SKM-1 (cell line): ENCODE data around the gene GLS.
A peak's percentile ranks its signal among the peaks of the same experiment; 100 is the strongest.
"Not testable (repeated sequence)": the region's sequence is repeated elsewhere in the genome, so short reads cannot be mapped to it uniquely, and the experiment has no call there.

Experiments used
- DNase-seq: peaks from one replicate; lab custom pipeline; 2025; ENCODE audit not compliant: unreplicated experiment; lab: John Stamatoyannopoulos, UW

The GLS gene

DNA sequence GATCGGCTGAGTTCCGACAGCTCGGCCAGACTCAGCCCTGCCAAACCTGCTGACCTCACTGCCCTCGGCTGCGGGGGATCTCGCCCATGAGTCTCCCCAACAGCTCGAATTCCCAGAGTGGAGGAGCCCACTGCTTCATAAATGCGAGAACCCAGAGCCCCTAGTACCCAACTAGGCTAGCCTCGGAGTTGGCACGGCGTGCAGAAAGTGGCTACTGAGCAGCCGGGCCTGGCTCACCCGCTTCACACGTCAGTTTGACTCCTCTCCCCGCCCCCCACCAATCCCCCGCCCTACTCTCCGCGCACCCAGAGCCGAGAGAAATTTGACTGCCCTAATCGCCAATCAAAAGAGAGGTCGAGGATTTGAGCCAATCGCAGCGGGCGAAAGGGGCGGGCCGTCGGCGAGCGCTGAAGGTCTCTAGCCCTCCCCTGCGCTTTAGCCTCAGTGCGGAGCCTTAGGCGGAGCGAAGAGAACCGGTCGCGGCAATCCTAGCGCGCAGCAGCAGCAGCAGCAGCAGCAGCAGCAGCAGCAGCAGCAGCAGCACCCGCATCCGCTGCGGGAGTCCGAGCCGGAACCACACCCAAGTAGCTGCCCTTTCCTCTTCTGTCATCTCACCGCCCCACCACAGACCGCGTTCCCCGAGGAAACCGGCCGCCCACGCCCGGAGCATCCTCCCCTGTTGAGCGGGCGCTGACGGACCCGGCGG, at the start of gene GLS:
Gene GLS (plus strand): TSS at position 444 of the 706 bp plus-strand sequence. CDS start 264 bp downstream, outside the sequence.
- peak; percentile 97 for DNase-seq

GRCh38 chr2:190831941-190832340, 48.7 kb upstream of the GLS start:
- no peak for DNase-seq

- no peak for DNase-seq
These were observed 45.8 kb upstream of the GLS start for GRCh38 chr2:190834890-190835208.

- DNase-seq: no peak
These were observed 45.2 kb upstream of the GLS start for GRCh38 chr2:190835303-190835930.

DNA sequence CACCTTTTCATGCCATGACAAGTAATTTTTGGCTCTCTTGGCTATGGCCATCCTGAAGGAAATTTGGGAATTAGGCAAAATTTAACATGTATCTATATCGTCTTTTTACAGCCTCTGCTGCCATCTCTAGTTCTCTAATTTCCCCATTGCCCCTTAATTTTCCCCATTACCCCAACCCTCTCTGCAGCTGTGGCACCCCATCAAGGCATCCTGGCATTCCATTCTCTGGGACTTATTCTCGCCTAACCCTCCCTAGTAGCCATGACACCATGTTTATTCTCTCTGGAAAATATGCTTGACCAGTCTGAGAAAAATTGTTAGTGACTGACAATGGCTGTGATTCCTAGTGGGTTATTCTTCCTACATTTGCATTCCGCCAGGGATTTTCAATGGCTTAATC, 43.9 kb upstream of the GLS start:
- DNase-seq: no peak

GRCh38 chr2:190837420-190837819, 43.2 kb upstream of the GLS start:
- DNase-seq: no peak

DNA sequence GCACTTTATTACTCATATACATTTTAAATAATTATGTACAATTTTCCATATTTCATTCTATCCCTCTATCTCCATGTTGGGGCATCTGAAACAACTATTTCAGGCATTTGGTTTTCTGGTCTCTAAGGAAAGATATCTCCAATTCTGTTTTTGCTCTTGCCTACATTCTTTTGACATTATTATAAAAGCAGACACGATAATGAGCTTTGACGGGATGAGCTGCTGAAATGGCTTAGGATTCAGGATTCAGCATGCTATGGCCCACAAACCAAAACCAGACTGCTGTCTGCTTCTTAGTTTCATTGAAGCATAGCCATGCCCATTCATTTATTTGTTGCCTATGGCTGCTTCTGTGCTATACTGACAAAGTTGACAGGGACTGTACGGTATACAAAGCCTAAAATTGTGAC, 42.7 kb upstream of the GLS start:
- no peak for DNase-seq

GRCh38 chr2:190838492-190838910, 42.1 kb upstream of the GLS start:
- DNase-seq: no peak

- DNase-seq: no peak
These were observed 40.0 kb upstream of the GLS start for GRCh38 chr2:190840569-190841172.

GRCh38 chr2:190841707-190842505, 38.7 kb upstream of the GLS start:
- no peak for DNase-seq

GRCh38 chr2:190842606-190843104, 38.0 kb upstream of the GLS start:
- no peak for DNase-seq

GRCh38 chr2:190843890-190844699, 36.5 kb upstream of the GLS start:
- DNase-seq: no peak

- no peak for DNase-seq
These were observed 35.8 kb upstream of the GLS start for GRCh38 chr2:190844700-190845401.

- no peak for DNase-seq
These were observed 33.9 kb upstream of the GLS start for GRCh38 chr2:190846746-190847145.

GRCh38 chr2:190847504-190848081, 33.0 kb upstream of the GLS start:
- DNase-seq: no peak

DNA sequence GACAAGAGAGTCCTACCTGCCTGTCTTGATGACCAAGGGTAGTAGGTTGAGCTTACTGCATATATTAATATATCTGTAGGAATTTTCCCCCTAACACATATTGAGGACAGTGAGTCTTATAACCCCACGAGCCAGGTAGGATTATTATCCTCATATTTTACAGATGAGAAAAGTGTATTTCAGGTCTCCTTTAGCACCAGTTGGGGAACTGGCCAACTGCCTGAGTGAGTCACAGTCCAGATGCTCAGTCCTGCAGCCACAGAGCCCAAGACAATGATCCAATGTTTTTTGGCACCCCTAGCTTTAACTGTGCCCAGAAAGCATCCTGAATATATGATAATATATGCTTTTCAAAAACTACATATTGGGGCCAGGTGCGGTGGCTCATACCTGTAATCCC, 30.8 kb upstream of the GLS start:
- DNase-seq: no peak

DNA sequence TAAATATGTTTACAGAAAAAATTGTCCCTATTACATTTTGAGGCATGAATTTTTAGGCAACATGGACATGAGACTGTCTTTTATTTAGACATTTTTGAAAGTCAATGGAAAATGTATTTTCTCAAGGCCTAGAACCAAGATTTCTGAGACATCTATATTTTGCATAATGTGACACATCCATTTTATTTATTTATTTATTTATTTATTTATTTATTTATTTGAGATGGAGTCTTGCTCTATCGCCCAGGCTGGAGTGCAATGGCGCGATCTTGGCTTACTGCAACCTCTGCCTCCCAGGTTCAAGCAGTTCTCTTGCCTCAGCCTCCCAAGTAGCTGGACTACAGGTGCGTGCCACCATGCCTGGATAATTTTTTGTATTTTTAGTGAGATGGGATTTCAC, 27.6 kb upstream of the GLS start:
- DNase-seq: not testable (repeated sequence)

DNA sequence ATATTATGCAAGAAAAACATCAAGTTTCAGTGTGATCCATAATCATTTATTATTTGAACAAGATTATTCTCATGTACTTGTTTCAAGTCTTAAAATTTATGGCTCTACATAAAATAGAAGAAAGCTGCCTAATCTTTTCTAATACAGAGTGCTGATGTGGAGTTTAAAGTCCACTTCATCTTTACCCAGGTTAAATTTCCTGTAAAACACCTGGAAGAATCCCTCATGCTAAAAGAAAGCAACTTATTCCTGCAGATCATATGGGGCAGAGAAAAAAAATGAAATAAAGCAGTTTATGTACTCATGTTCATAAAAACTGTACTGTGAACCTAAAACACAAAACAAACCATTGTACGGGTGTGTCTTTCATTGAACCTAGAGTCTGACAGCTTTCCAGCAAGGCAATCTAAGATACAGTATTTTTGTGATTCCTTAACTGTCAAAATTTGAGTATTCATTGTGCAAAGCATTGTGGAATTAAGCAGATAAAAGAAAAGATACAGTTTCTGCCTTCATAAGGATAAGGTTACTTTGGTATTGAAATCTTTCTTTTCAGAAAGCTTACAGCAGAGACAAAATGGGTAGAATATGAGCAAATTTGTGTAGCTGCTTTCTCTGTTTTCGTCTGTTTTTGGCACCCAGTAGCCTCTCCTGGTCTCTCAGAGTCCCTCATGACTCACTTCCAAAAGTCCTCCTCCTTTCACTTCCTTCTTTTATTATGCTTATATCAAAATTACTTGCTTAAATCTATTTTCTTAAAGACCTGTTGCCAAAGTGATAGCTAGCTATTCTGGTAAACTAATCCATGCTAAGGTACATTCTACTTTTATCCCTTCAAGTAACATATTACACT, 26.9 kb upstream of the GLS start:
- DNase-seq: no peak

- DNase-seq: no peak
These were observed 25.9 kb upstream of the GLS start for GRCh38 chr2:190854726-190855125.
